Measurements from ENCODE around the gene CAPZA1. TPM values are rescaled to one million over a fixed set of nuclear protein-coding genes. Genes with fewer than 3 reads are reported as not detected.

Gene CAPZA1
- total RNA-seq, 2 experiments from 2014 or later: 166 to 179 TPM

DNA sequence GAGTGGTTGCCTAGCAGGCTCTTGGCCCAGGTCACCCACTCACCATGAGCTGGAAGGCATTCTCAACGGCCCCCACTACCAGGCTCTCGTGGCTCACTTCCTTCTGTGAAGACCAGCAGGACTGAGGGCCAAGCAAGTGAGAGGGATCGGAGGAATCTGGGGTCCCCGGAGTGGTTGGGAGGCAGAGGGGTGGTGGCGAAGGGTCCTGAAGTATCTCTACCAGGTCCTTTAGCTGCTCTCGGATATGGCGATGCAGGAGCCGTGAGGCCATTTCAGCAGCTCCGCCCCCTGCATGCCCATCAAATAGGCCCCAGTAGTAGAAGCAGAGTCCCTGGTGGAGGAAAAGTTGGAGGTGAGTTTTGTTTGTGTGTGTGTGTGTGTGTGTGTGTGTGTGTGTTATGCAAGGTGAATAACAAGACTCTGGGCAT is 93.1 kb downstream of the CAPZA1 start:
- peaks cover 25% of the 10 kb centered on the region for H3K4me1 Mint-ChIP-seq (ENCODE audit: low read depth)
- CTCF ChIA-PET: no interaction called here
- ATAC-seq (ENCODE audit: poor library complexity) (no peak), DNase-seq (peak in 1 of 14 experiments; percentile 27)
- no peaks in the 10 kb centered on the region for H3K36me3 ChIP-seq (ENCODE audit: insufficient read depth, low read length)
- H3K27me3 Mint-ChIP-seq: peaks cover 17% of the 10 kb centered on the region
- H3K9me3 ChIP-seq (ENCODE audit: control insufficient read depth in 1 of 2, insufficient read depth in 1 of 2, low read length in 2 of 2): peaks cover 0 to 5% of the 10 kb centered on the region in 2 experiments
- H3K4me1 ChIP-seq (ENCODE audit: insufficient read depth, low read length): peaks cover 28% of the 10 kb centered on the region
- peaks cover 8 to 10% of the 10 kb centered on the region in 2 experiments for H3K27me3 ChIP-seq (ENCODE audit: control insufficient read depth in 1 of 2, insufficient read depth in 2 of 2, low read length in 2 of 2)
- POLR2A ChIA-PET: interaction anchor here (1.6 kb wide), 1 partner anchor 9 kb away, joined by 3 read pairs; no protein-coding TSS in a partner anchor
- intact Hi-C loops (cut with DNase I, micrococcal nuclease): loop anchor here in 1 of 2 experiments (10.0 kb wide), 1 partner anchor 1102 kb away; the partner anchor contains the start of gene RSBN1
- H3K36me3 Mint-ChIP-seq (ENCODE audit: low read depth): no peaks in the 10 kb centered on the region
- TF ChIP-seq, protein P1, sequence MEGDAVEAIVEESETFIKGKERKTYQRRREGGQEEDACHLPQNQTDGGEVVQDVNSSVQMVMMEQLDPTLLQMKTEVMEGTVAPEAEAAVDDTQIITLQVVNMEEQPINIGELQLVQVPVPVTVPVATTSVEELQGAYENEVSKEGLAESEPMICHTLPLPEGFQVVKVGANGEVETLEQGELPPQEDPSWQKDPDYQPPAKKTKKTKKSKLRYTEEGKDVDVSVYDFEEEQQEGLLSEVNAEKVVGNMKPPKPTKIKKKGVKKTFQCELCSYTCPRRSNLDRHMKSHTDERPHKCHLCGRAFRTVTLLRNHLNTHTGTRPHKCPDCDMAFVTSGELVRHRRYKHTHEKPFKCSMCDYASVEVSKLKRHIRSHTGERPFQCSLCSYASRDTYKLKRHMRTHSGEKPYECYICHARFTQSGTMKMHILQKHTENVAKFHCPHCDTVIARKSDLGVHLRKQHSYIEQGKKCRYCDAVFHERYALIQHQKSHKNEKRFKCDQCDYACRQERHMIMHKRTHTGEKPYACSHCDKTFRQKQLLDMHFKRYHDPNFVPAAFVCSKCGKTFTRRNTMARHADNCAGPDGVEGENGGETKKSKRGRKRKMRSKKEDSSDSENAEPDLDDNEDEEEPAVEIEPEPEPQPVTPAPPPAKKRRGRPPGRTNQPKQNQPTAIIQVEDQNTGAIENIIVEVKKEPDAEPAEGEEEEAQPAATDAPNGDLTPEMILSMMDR (IDR thresholded peaks at IDR 0.05): no peak
- no peak overlapping the region for H3K27ac Mint-ChIP-seq
- H3K4me3 ChIP-seq (ENCODE audit: low read length): no peak overlapping the region
- H3K9me3 Mint-ChIP-seq: no peaks in the 10 kb centered on the region
- H3K4me3 Mint-ChIP-seq: peak overlapping the region; percentile 60
- H3K27ac ChIP-seq (ENCODE audit: low read depth in 1 of 2, low read length in 2 of 2): no peak overlapping the region

DNA sequence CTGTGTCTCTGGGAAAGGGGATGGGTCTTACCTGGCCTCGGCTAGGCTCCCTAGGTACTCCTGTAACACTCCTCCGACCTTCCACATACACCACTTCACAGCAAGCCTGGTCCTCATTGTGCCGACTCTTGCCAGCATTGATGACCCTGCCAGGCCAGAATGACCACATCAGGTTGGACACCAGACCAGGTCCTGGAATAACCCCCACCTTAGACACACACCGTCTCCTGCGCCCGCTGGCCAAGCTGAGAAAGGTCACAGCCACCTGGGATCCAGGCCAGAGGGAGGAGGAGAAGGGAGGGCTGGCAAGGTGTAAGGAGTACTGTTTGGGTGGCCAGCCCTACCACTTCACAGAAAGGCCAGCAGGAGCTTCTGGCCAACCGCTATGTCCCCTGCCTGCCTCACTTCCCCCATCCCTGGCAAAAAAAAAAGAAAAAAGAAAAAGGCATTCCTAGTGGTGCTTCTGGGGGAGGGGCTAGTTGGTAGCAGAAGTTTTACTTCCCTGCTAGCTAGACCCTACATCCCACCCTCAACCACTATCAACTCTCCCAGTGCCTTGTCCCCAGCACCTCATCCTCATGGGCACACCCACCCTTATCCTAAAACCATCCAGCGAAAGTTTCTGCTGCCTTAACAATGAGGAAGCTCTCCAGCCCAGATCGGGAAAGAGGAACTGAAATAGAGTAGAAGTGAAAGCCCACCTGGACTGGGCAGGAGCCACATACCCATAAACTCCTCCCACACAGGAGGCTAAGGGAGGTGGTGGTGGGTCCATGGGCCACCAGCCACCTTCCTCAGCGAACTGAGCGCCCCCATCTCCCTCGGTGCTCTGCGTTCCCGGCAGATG is 94.1 kb downstream of the CAPZA1 start:
- CTCF ChIA-PET: no interaction called here
- H3K4me3 Mint-ChIP-seq: peak overlapping the region; percentile 81
- Histone ChIP-seq H3K27me3 (ENCODE audit: control insufficient read depth in 1 of 2, insufficient read depth in 2 of 2, low read length in 2 of 2) (peaks cover 8 to 10% of the 10 kb centered on the region in 2 experiments), H3K4me3 (ENCODE audit: low read length) (peak overlapping the region; percentile 58), H3K4me1 (ENCODE audit: insufficient read depth, low read length) (peaks cover 32% of the 10 kb centered on the region), H3K27ac (ENCODE audit: low read depth in 1 of 2, low read length in 2 of 2) (no peak overlapping the region), H3K36me3 (ENCODE audit: insufficient read depth, low read length) (no peaks in the 10 kb centered on the region), H3K9me3 (ENCODE audit: control insufficient read depth in 1 of 2, insufficient read depth in 1 of 2, low read length in 2 of 2) (peaks cover 0 to 5% of the 10 kb centered on the region in 2 experiments)
- ATAC-seq (ENCODE audit: poor library complexity) (no peak), DNase-seq (peak in 2 of 14 experiments; percentile 42 to 53)
- TF ChIP-seq, protein P1 (IDR thresholded peaks at IDR 0.05): no peak
- peaks cover 20% of the 10 kb centered on the region for H3K27me3 Mint-ChIP-seq
- peaks cover 23% of the 10 kb centered on the region for H3K4me1 Mint-ChIP-seq (ENCODE audit: low read depth)
- no peaks in the 10 kb centered on the region for H3K9me3 Mint-ChIP-seq
- intact Hi-C loops (cut with DNase I, micrococcal nuclease): loop anchor here in 1 of 2 experiments (10.0 kb wide), 1 partner anchor 1101 kb away; the partner anchor contains the start of gene RSBN1
- H3K36me3 Mint-ChIP-seq (ENCODE audit: low read depth): no peaks in the 10 kb centered on the region
- H3K27ac Mint-ChIP-seq: no peak overlapping the region
- POLR2A ChIA-PET: interaction anchor here (3.3 to 3.6 kb wide), 3 partner anchors 10 to 95 kb away, joined by 34 to 46 read pairs (median 41); partner anchors contain the start of genes CAPZA1, MOV10 and ST7L
